ENCODE data around the gene SH3GL3.

The SH3GL3 gene

DNA sequence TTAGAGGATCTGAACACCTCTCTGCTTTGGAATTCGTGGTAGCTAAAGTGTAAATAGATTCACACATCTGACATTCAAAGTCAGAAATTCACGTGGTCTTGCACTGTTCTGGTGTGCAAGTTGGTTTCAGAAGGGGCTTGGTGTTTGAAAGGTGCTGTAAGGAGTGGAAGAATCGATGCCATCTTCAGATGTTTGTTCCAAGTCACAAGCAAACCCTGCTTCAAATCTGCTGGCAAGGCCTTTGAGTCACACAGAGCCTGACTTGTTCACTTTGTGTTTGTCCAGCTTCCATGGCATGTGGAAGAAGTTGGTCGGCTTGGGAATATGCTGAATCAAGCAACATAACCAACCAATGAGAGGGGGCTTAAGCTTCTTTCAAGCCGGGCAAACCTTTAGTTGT is 44.3 kb downstream of the SH3GL3 start:
- DNase-seq, result no peak
- in situ Hi-C loops (cut with HindIII; ENCODE audit: low pct_ligation_motif_present, low pct_unique_long_range_greater_than_20kb, low sequenced_read_pairs), result no loop called here

DNA sequence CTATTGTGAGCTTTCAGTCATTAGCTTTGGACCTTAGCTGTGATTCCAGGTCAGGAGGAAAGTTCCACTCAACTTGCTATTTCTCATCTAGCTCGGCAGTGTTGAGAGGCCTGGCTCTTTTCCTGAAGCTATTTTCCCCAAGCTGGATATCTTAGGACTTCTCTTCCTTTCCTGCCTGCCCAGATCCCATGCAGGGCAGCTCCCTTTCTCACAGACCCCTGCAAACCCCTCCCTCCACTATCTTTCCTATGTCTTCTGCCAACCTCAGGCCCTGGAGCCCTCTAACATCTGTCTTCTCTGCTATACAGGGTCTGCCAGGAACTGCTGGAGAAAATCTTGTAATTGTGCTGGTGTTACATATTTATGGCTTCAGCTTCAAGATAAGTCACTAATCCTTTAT is 49.6 kb downstream of the SH3GL3 start:
- in situ Hi-C loops (cut with HindIII; ENCODE audit: low pct_ligation_motif_present, low pct_unique_long_range_greater_than_20kb, low sequenced_read_pairs), result no loop called here
- DNase-seq, result no peak

DNA sequence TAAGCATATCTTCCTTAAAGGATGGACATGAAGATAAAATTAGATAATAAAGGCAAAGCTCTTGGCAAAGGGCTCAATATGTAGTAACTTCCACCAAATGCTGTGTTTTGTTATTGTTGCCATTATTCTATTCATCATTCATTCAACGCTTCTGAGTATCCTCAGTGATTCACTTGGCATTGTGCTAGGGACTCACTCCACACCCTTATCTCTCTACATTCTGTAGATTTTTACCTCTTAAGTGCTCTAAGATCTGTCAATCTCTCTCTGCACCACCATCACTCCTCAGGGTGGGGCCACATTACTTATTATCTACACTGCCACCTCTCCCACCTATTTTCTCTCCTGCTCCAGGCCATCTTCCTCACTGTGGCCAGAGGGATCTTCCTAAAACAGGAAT is 51.2 kb downstream of the SH3GL3 start:
- in situ Hi-C loops (cut with HindIII; ENCODE audit: low pct_ligation_motif_present, low pct_unique_long_range_greater_than_20kb, low sequenced_read_pairs), result no loop called here

DNA sequence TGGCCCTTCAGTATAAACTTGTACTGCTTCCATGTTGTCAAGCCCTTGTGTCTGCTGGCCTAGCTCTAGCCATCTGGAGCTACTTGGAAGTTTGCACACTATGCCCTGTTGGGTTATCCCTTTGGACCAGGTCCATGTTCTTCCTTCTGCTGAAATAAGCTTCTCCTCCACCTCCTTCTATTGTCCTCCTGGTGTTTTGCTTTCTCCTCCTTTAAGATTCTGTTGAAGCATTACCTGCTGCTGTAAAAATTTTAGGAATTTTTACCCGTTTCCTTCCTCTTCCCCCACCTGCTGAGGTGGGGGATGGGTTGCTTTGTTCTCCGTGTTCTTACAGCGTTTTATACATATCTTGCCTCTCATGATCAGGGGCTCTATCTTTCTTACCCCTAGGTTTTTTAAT is 51.7 kb downstream of the SH3GL3 start:
- in situ Hi-C loops (cut with HindIII; ENCODE audit: low pct_ligation_motif_present, low pct_unique_long_range_greater_than_20kb, low sequenced_read_pairs), result no loop called here
- DNase-seq, result no peak

More for the DNA sequence above, 51.2 kb downstream of the SH3GL3 start:
- no peak for DNase-seq

DNA sequence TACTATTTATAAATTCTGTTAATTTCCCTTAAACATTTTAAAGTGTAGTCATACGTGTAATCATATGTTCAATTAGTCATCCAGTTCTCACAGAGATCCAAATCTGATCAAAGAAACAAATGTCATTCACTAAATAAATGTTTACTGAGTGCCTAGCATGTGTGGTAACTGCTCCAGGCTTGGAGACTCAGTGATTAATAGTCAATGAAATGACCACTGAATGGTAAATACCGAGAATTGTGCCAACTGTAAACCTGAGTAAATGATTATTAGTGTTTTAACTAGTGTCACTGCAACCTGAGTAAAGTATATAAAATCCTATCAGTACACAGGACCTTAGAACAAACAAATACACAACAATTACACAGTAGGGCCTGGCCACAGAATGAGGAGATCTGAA is 52.3 kb downstream of the SH3GL3 start:
- DNase-seq, result no peak
- in situ Hi-C loops (cut with HindIII; ENCODE audit: low pct_ligation_motif_present, low pct_unique_long_range_greater_than_20kb, low sequenced_read_pairs), result no loop called here

DNA sequence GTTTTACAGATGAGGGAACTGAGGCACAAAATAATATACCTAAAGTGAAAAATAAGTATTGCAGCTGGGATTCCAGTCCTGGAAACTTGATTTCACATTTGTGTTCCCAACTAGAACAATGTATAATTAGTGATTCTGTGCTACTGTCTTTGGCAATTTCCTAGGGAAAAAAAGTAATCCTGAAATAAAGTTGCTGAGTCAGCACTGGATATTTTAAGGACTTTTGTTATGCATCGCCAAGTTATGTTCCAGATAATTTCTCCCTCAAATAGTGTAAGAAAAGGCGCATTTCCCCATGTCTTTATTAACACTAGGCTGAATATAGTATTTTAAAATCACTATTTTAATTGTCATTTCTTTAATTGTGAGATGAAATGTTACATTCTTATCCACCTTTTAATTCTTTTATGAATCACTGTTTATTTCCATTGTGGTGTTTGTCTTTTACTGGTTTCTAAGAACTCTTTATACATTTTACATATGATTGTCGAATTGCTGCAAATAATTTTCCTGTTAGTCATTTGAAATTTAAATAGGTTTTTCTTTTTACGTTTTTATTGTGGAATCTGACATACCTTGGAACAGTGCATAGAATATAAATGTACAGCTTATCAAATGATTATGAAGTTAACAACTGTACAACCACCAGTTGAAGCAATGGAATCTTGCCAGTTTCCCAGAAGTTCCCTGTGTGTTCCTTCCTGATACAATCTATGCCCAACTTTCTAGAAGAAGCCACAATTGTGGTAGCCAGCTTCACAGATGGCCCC is 56.6 kb downstream of the SH3GL3 start:
- in situ Hi-C loops (cut with HindIII; ENCODE audit: low pct_ligation_motif_present, low pct_unique_long_range_greater_than_20kb, low sequenced_read_pairs), result no loop called here
- DNase-seq, result no peak

DNA sequence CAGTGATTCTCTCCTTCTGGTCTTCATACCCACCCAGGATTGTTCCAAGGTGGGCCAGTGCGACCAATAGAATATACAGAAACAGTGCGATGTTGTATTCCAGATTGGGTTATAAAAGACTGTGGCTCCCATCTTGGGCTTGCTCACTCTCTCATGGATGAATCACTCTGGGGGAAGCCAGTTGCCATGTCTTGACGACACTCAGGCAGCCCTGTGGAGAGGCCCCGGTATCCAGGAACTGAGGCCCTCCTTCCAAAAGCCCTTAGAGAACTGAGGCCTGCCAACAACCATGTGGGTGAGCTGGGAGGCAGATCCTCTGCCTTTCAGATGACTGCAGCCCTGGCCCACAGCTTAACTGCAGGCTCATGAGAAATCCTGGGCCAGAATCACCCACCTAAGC is 57.2 kb downstream of the SH3GL3 start:
- in situ Hi-C loops (cut with HindIII; ENCODE audit: low pct_ligation_motif_present, low pct_unique_long_range_greater_than_20kb, low sequenced_read_pairs), result no loop called here
- no peak for DNase-seq

DNA sequence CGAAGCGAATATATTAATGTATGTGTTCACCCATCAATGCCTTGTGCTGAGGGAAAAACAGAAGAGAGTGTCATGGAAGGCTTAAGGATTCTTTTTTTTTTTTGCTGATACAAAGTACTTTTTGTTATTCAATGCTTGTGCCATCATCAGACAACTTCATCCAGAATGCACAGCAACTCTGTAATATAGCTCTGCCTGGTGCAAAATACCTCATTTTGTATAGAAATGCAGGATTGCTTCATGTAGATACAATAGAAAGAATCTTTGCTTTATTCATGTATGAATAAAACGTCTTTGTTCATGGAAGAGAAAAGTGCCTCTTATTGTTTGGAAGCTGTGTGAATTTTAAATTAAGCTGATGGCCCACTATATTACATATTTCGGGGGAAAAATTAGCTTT is 62.9 kb downstream of the SH3GL3 start:
- DNase-seq, result no peak
- in situ Hi-C loops (cut with HindIII; ENCODE audit: low pct_ligation_motif_present, low pct_unique_long_range_greater_than_20kb, low sequenced_read_pairs), result no loop called here

DNA sequence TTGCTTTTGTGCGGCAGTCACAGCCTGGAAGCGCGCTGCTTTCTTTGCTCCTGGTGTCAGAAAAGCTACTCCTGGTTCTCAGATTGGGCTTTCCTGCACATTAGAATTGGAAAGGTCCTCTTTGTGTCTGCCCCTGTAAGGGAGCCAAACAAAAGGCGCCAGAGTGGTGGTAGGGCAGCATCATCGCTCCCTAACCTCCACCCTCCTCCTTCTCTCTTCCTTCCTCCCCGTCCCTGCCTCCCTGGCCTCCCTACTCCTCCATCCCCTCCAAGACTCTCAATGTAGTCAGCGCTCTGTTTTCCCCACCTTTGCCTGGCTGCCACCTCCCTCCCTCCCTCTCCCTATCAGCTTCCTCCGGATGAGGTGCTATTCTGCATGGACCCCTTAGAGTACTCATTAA is 65.3 kb downstream of the SH3GL3 start:
- DNase-seq, result no peak
- in situ Hi-C loops (cut with HindIII; ENCODE audit: low pct_ligation_motif_present, low pct_unique_long_range_greater_than_20kb, low sequenced_read_pairs), result no loop called here

DNA sequence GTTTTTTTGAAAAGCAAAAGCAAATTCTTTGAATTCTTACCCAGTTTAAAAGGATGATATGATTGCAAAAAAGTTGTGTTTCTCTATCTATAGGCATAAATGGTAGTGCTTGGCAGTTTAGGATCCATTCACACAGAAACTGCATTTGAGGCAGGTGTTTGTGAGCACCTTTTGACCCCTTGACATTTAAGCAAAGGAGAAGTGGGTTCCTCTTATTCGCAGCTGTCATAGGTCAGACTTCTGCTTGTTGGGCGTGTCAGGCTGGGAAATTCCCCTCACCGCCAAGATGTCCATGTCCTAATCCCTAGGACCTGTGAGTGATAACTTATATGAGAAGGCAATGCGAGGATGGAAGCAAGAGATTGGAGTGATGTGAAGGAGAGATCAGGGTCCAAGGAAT is 67.4 kb downstream of the SH3GL3 start:
- no peak for DNase-seq
- in situ Hi-C loops (cut with HindIII; ENCODE audit: low pct_ligation_motif_present, low pct_unique_long_range_greater_than_20kb, low sequenced_read_pairs), result no loop called here

DNA sequence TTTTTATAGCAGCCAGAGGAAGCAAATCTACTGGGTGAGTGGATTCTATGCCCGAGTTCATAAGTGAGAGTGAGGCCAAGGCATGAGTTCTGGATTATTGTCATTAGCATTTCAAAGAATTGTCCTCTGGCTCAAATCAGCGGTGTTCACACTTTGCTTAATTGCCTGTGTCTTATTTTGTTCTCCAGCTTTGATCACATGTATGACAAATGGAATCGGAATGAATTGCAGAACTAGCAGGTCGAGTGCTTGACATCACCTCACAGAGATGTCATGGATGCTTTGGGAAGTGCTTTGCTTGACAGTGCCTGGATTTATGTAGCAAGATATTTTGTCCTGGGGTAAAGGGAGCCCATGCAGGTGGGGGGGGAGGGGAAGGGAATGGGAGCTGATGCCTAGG is 68.0 kb downstream of the SH3GL3 start:
- in situ Hi-C loops (cut with HindIII; ENCODE audit: low pct_ligation_motif_present, low pct_unique_long_range_greater_than_20kb, low sequenced_read_pairs), result no loop called here
- no peak for DNase-seq

DNA sequence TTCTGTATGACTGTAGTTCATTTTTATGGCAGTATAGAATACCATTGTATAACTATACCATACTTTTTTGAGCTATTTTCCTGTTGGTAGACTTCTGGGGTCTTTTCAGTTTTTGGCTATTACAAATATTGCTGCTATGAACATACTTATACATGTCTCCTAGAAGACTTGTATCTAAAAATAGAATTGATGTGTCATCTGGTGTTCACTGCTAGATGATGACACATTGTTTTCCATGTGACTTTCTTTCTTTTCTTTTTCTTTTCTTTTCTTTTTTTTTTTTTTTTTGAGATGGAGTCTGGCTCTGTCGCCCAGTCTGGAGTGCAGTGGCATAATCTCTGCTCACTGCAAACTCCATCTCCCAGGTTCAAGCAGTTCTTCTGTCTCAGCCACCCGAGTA is 69.8 kb downstream of the SH3GL3 start:
- in situ Hi-C loops (cut with HindIII; ENCODE audit: low pct_ligation_motif_present, low pct_unique_long_range_greater_than_20kb, low sequenced_read_pairs), result no loop called here
- DNase-seq, result no peak

DNA sequence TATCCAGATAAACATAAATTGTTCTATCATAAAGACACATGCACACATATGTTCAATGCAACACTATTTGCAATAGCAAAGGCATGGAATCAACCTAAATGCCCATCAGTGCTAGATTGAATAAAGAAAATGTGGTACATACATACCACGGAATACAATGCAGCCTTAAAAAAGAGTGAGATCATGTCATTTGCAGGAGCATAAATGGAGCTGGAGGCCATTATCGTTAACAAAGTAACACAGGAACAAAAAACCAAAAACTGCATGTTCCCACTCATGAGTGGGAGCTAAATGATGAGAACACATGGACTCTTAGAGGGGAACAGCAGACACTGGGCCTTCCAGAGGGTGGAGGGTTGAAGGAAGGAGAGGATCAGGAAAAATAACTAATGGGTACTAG is 79.2 kb downstream of the SH3GL3 start:
- in situ Hi-C loops (cut with HindIII; ENCODE audit: low pct_ligation_motif_present, low pct_unique_long_range_greater_than_20kb, low sequenced_read_pairs), result no loop called here
- no peak for DNase-seq

DNA sequence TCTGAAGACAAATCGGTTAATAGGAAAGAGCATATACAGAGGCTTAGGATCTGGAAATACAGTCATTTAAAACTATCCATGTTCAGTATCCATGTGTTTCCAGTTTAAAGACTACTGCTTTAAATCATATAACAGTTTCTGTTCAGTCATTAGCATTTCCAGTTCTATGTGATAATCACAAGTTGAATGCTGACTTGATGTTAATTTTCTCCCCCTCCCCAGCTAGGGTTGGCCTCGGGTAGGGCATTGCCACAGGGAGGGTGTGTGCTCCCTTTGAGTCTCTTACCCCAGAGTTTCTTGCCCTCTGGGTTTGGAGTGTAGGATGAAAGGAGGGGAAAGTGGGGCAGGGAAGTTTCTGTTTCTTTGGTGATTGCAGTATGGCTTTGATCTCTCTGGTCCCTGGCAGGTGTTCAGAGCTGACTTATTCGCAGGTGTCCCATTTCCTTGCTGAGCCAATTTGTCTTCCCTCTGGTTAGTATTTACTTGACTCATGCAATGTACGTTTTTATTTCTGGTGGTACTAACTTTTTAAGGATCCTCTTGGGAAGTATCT is 86.3 kb downstream of the SH3GL3 start:
- DNase-seq, result no peak
- in situ Hi-C loops (cut with HindIII; ENCODE audit: low pct_ligation_motif_present, low pct_unique_long_range_greater_than_20kb, low sequenced_read_pairs), result no loop called here

DNA sequence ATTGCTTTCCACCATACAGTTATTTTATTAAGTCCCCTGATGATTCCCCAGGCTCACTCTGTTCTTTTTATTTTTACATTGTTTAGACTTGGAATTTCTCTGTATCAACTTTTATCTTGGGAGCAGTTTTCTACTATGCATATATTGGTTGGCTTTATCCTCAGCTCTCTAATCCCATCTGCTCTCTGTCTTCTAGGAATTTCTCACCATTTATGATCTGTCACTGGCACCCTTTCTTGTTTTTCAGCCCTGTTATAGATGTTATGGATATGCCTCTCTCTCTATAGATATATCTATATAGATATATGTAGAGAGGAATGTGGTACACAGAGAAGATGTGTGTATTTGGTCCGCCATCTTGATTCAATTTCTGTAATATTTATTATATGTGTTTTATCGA is 90.5 kb downstream of the SH3GL3 start:
- in situ Hi-C loops (cut with HindIII; ENCODE audit: low pct_ligation_motif_present, low pct_unique_long_range_greater_than_20kb, low sequenced_read_pairs), result no loop called here
- DNase-seq, result no peak

DNA sequence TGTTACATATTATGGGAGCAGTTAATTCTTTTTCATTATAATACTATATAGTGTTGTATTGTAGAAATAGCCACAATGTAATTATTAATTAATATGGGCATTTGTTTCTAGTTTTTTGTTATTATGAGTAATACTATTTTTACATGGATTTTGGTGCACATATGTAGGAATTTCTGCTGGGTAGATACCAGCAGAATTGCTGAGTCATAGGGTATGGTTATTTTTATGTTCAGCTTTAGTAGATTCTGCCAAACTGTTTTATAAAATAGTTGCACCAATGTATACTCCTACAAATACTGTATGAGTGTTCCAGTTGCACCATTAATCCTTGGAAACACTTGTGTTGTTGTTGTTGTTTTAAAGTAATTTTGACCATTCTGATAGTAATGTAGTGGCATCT is 91.5 kb downstream of the SH3GL3 start:
- in situ Hi-C loops (cut with HindIII; ENCODE audit: low pct_ligation_motif_present, low pct_unique_long_range_greater_than_20kb, low sequenced_read_pairs), result no loop called here
- no peak for DNase-seq

DNA sequence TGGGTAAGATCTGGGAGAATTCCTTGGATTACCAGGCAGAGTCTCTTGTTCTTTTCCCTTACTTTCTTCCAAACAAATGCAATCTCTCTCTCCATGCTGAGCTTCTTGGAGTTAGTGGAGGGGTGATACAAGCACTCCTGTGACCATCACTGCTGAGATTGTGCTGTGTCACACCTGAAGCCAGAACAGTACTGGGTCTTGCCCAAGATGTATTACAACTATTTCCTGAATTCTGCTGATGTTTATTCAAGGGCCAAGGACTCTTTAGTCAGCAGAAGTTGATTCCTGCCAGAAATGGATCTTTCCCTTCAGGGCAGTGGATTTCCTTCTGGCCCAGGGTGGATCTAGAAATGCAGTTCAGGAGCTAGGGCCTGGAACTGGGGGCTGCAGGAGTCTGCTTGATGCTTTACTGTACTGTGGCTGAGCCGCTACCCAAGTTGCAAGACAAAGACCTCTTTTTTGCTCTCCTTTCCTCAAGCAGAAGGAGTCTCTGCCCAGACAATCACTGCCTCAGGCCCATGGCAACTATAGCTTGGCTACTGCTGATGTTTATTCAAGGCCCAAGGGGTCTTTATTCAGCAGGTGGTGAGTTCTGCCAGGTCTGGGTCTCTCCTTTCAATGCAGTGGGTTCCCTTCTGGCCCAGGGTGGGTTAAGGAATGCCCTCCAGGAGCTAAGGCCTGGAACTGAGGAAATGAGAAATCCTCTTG is 98.8 kb downstream of the SH3GL3 start:
- no peak for DNase-seq
- in situ Hi-C loops (cut with HindIII; ENCODE audit: low pct_ligation_motif_present, low pct_unique_long_range_greater_than_20kb, low sequenced_read_pairs), result no loop called here

DNA sequence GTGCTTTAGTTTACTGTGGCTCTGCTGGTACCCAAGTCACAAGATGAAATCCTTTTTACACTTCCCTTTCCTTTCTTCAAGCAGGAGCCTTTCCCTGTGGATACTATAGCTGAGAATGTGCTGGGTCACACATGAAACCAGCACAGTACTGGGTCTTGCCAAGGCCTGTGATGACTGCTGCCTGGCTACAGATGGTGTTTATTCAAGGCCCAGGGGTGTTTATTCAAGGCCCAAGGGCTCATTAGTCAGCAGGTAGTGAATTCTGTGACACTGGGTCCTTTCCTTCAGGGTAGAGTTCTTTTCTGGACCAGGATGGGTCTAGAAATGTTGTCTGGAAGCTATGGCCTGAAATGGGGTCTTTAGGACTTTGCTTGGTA is 99.4 kb downstream of the SH3GL3 start:
- in situ Hi-C loops (cut with HindIII; ENCODE audit: low pct_ligation_motif_present, low pct_unique_long_range_greater_than_20kb, low sequenced_read_pairs), result no loop called here
- no peak for DNase-seq

DNA sequence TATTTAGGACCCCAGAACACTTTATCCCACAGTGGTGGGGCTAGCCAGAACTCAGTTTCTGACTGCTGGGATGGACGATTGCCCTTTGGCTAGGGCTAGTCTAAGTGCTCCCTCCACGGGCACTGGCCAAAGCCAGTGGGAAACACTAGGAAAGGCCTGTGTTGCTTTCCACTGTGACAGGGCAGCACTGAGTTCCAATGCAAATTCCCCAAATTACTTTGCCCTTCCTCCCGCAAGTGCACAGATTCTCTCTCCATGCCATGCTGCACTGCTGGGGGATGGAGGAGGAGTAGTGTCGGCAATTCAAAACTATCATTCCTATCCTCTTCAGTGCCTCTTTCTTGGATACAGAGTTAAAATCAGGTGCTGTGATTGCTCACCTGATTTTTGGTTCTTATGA is 100.0 kb downstream of the SH3GL3 start:
- no peak for DNase-seq
- in situ Hi-C loops (cut with HindIII; ENCODE audit: low pct_ligation_motif_present, low pct_unique_long_range_greater_than_20kb, low sequenced_read_pairs), result no loop called here

DNA sequence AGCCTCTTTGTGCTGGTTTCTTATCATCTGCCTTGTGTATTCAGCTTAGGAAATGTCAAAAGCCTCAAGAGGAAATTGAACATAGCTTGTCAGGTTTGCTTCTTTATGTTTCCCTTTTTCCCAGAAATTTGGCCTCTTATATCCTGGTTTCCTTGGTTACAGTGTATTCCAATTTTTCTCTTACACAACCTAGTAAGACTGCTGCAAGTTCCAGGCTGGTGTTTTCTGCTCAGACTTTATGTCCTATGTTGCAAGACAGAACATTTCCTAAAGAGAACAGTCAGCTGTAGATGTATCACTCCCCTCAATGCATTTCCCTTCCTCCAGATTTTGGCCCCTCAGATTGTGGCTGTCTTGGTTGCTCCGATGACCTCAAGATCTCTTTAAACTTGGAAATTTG is 102.5 kb downstream of the SH3GL3 start:
- no peak for DNase-seq
- in situ Hi-C loops (cut with HindIII; ENCODE audit: low pct_ligation_motif_present, low pct_unique_long_range_greater_than_20kb, low sequenced_read_pairs), result no loop called here
